HFFc6 (cell line): ENCODE measurements around the gene ZNF25. TPM values are rescaled to one million over a fixed set of nuclear protein-coding genes. Genes with fewer than 3 reads are reported as not detected.

Source experiments
- DNase-seq: peaks from one replicate; pipeline ENCODE4 v3.0.0-alpha.2; 2018
- H3K27ac Mint-ChIP-seq: 2 replicates; pipeline ENCODE4 v1.8.0; 2020; ENCODE audit warnings: mild to moderate bottlenecking, mixed read lengths
- H3K27me3 Mint-ChIP-seq: 2 replicates; pipeline ENCODE4 v1.8.0; 2021; ENCODE audit warnings: mild to moderate bottlenecking, moderate library complexity, mixed read lengths; ENCODE audit not compliant: insufficient read depth
- H3K36me3 Mint-ChIP-seq: 2 replicates; pipeline ENCODE4 v1.8.0; 2021; ENCODE audit warnings: low read depth, mixed read lengths
- H3K4me1 Mint-ChIP-seq: 2 replicates; pipeline ENCODE4 v1.8.0; 2020; ENCODE audit warnings: low read depth, mixed read lengths
- H3K4me3 Mint-ChIP-seq: 2 replicates; pipeline ENCODE4 v1.8.0; 2020; ENCODE audit warnings: mild to moderate bottlenecking, moderate library complexity, mixed read lengths
- H3K9me3 Mint-ChIP-seq: 2 replicates; pipeline ENCODE4 v1.8.0; 2020; ENCODE audit warnings: mild to moderate bottlenecking, mixed read lengths
- total RNA-seq, 6 experiments: library from RNA; stranded (reverse); fragmentation: NEBNext Ultra II Directional; extraction: Animal tissue kit (Norgen Biotek cat#: 25700); gene quantifications; 2 replicates in 1 of 6; 3 replicates in 5 of 6; pipeline ENCODE4 v1.2.3, GENCODE V29; 2021
- TF ChIP-seq, protein P1 (sequence below): fragments of 200-600 bp; sonication (generic); IDR thresholded peaks from 2 replicates; pipeline ENCODE4 v1.5.0; 2021; ENCODE audit warnings: antibody characterized with exemption, mild to moderate bottlenecking

ZNF25 gene
- total RNA-seq, 6 experiments from 2014 or later = 6.2 to 7.2 (median 6.9) TPM

DNA sequence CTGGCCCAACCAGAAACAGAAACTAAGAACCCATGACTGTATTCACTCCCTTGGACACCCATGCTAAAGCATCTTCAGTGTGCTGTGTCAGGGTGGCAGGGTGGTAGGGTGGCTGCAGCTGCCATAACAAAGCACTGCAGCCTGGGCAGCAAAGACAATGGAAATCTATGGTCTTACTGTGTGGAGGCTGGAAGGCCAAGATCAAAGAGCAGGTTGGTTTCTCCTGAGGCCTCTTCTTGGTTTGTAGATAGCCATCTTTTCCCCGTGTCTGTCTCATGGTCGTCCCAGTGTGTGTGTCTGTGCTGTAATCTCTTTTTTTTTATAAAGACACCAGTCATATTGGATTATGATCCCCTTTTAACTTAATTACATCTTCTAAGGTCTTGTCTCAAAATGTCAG lies 15.2 kb upstream of the ZNF25 start:
- no peaks in the 10 kb centered on the region for H3K36me3 Mint-ChIP-seq
- no peak overlapping the region for H3K27ac Mint-ChIP-seq
- DNase-seq = no peak
- H3K4me3 Mint-ChIP-seq = no peak overlapping the region
- no peaks in the 10 kb centered on the region for H3K4me1 Mint-ChIP-seq
- H3K27me3 Mint-ChIP-seq = no peaks in the 10 kb centered on the region; the same call in 1 of the 2 replicates
- H3K9me3 Mint-ChIP-seq = no peaks in the 10 kb centered on the region
- TF ChIP-seq, protein P1, sequence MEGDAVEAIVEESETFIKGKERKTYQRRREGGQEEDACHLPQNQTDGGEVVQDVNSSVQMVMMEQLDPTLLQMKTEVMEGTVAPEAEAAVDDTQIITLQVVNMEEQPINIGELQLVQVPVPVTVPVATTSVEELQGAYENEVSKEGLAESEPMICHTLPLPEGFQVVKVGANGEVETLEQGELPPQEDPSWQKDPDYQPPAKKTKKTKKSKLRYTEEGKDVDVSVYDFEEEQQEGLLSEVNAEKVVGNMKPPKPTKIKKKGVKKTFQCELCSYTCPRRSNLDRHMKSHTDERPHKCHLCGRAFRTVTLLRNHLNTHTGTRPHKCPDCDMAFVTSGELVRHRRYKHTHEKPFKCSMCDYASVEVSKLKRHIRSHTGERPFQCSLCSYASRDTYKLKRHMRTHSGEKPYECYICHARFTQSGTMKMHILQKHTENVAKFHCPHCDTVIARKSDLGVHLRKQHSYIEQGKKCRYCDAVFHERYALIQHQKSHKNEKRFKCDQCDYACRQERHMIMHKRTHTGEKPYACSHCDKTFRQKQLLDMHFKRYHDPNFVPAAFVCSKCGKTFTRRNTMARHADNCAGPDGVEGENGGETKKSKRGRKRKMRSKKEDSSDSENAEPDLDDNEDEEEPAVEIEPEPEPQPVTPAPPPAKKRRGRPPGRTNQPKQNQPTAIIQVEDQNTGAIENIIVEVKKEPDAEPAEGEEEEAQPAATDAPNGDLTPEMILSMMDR = no peak

DNA sequence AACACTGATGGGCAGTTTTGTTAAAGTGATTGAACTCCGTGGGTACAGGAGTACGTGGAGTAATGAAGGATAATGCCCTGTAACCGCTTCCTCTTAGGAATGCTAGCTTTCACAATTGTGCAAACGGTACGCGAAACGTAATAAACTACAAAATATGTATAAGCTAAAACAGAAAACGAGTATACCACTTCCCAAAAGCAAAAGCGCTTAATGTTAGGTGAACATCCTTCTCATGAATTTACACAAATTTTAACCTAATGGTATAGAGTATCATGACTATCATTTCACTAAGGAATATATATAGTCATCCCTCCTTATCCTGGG lies 395 bp upstream of the ZNF25 start:
- H3K27ac Mint-ChIP-seq = peak overlapping the region; percentile 96
- no peaks in the 10 kb centered on the region for H3K9me3 Mint-ChIP-seq
- H3K36me3 Mint-ChIP-seq = peaks cover 8% of the 10 kb centered on the region; the same call in 1 of the 2 replicates
- H3K27me3 Mint-ChIP-seq = no peaks in the 10 kb centered on the region; the same call in 1 of the 2 replicates
- peak overlapping the region; percentile 92 for H3K4me3 Mint-ChIP-seq
- DNase-seq = no peak
- TF ChIP-seq, protein P1 = no peak
- peaks cover 26% of the 10 kb centered on the region for H3K4me1 Mint-ChIP-seq

DNA sequence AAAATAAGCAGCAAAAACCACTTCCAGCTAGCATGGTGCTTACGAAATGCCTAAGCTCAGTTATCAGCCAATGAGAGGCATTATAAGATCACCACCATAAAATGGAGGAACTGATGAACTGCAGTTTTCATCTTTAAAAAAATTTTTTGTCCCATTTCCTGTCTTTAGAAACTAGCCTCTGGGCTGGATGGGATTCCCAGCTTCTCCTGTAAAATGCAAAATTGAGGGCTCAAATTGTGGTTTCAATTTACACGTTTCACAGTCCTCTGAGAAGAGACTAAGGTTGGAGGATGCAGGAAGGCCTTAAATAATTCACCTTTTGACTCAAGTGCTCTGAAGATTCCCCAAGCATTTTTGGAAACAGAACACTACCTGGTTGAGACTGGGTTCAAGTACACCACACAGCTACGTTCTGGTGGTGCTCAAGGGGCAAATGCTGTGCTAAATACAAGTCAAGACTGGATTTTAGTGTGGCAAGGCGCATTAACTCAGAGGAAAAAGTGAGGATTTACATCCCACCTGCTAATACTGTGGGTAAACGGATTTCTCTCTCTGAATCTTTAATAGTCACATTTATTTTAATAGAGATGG lies 951 bp downstream of the ZNF25 start:
- Mint-ChIP-seq H3K36me3 (peaks cover 11% of the 10 kb centered on the region), H3K4me1 (peaks cover 26% of the 10 kb centered on the region), H3K27me3 (no peaks in the 10 kb centered on the region; the same call in 1 of the 2 replicates), H3K9me3 (no peaks in the 10 kb centered on the region), H3K4me3 (peak overlapping the region; percentile 92), H3K27ac (peak overlapping the region; percentile 96)
- peak; percentile 17 for DNase-seq
- TF ChIP-seq, protein P1 = no peak

DNA sequence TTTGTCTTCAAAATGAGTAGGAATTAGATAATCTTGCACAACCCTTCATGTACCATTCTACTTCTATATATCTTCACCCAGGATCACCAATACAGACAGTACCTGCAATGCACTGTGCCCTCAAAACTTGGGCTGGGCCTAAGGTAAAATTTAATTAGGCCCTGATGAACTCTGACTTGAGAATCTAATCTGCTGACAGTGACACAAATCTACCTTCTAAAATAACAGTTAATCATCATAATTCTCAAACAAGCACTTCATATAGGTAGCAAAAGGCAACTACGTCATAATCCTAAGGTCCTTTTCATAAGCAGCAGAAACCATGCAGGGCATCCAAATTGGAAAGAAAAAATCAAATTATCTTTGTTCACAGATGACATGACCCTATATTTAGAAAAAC lies 4.1 kb downstream of the ZNF25 start:
- Mint-ChIP-seq H3K36me3 (peaks cover 23% of the 10 kb centered on the region), H3K27ac (no peak overlapping the region), H3K27me3 (no peaks in the 10 kb centered on the region), H3K9me3 (no peaks in the 10 kb centered on the region), H3K4me3 (no peak overlapping the region), H3K4me1 (peaks cover 19% of the 10 kb centered on the region)
- no peak for DNase-seq
- TF ChIP-seq, protein P1 = no peak

DNA sequence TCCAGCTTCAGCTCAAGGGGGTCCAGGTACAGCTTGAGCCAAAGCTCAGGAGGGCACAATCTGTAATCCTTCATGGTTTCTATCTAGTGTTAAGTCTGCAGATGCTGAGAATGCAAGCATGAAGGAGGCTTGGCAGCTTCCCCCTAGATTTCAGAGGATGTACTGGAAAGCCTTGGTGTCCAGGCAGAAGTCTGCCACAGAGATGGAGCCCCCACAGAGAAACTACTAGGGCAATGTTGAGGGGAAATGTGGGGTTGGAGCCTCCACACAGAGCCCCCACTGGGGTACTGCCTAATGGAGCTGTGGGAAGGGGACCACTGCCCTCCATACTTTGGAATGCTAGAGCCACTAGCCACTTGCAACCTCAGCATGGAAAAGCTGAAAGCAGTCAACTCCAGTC lies 11.4 kb downstream of the ZNF25 start:
- no peak overlapping the region for H3K4me3 Mint-ChIP-seq
- H3K4me1 Mint-ChIP-seq = no peaks in the 10 kb centered on the region
- H3K27me3 Mint-ChIP-seq = no peaks in the 10 kb centered on the region; the same call in 1 of the 2 replicates
- peaks cover 48% of the 10 kb centered on the region for H3K36me3 Mint-ChIP-seq
- no peak for DNase-seq
- peaks cover 5% of the 10 kb centered on the region; the same call in 1 of the 2 replicates for H3K9me3 Mint-ChIP-seq
- TF ChIP-seq, protein P1 = no peak
- no peak overlapping the region for H3K27ac Mint-ChIP-seq
